Measurements from ENCODE around the gene LIX1.

Gene LIX1

GRCh38 chr5:97167435-97167834 lies 25.0 kb upstream of the LIX1 start:
- DNase-seq (ENCODE audit: insufficient read length, low spot score): peak; percentile 9
- TF ChIP-seq SPI1 (IDR thresholded peaks at IDR 0.05; ENCODE audit: low read depth, low read length): peak; percentile 87
- TF ChIP-seq POU2F2 (IDR thresholded peaks at IDR 0.05; ENCODE audit: low read depth, low read length): no peak
- no peak for TF ChIP-seq PAX5 (IDR thresholded peaks at IDR 0.05; ENCODE audit: insufficient read depth, low read length, severe bottlenecking)
- FAIRE-seq: peak; percentile 75

GRCh38 chr5:97165726-97166125 lies 23.3 kb upstream of the LIX1 start:
- no peak for TF ChIP-seq SPI1 (IDR thresholded peaks at IDR 0.05; ENCODE audit: low read depth, low read length)
- TF ChIP-seq POLR2AphosphoS5 (IDR thresholded peaks at IDR 0.05; ENCODE audit: low read depth, low read length): no peak
- no peak for TF ChIP-seq POU2F2 (IDR thresholded peaks at IDR 0.05; ENCODE audit: low read depth, low read length)
- TF ChIP-seq POLR2A (IDR thresholded peaks at IDR 0.05; ENCODE audit: low read depth, low read length): no peak
- TF ChIP-seq PAX5 (IDR thresholded peaks at IDR 0.05; ENCODE audit: insufficient read depth, low read length, severe bottlenecking): no peak
- no peak for TF ChIP-seq TAF1 (IDR thresholded peaks at IDR 0.05; ENCODE audit: low read depth, low read length)
- no peak for FAIRE-seq
- no peak for DNase-seq (ENCODE audit: insufficient read length, low spot score)

GRCh38 chr5:97164846-97165245 lies 22.4 kb upstream of the LIX1 start:
- TF ChIP-seq POLR2AphosphoS5 (IDR thresholded peaks at IDR 0.05; ENCODE audit: low read depth, low read length) (no peak), POLR2A (IDR thresholded peaks at IDR 0.05; ENCODE audit: low read depth, low read length) (no peak), SPI1 (IDR thresholded peaks at IDR 0.05; ENCODE audit: low read depth, low read length) (no peak)
- FAIRE-seq: no peak
- DNase-seq (ENCODE audit: insufficient read length, low spot score): no peak

- no peak for TF ChIP-seq POLR2A (IDR thresholded peaks at IDR 0.05; ENCODE audit: low read depth, low read length)
- TF ChIP-seq POU2F2 (IDR thresholded peaks at IDR 0.05; ENCODE audit: low read depth, low read length): no peak
- no peak for TF ChIP-seq SPI1 (IDR thresholded peaks at IDR 0.05; ENCODE audit: low read depth, low read length)
- no peak for TF ChIP-seq TAF1 (IDR thresholded peaks at IDR 0.05; ENCODE audit: low read depth, low read length)
- TF ChIP-seq POLR2AphosphoS5 (IDR thresholded peaks at IDR 0.05; ENCODE audit: low read depth, low read length): no peak
- no peak for TF ChIP-seq PAX5 (IDR thresholded peaks at IDR 0.05; ENCODE audit: insufficient read depth, low read length, severe bottlenecking)
- DNase-seq (ENCODE audit: insufficient read length, low spot score) (no peak), FAIRE-seq (no peak)
Measured at GRCh38 chr5:97163790-97164285, 21.4 kb upstream of the LIX1 start.

- DNase-seq (ENCODE audit: insufficient read length, low spot score): no peak
- FAIRE-seq: peak; percentile 54
- TF ChIP-seq POU2F2 (IDR thresholded peaks at IDR 0.05; ENCODE audit: low read depth, low read length): no peak
- no peak for TF ChIP-seq SPI1 (IDR thresholded peaks at IDR 0.05; ENCODE audit: low read depth, low read length)
- no peak for TF ChIP-seq TAF1 (IDR thresholded peaks at IDR 0.05; ENCODE audit: low read depth, low read length)
- TF ChIP-seq POLR2AphosphoS5 (IDR thresholded peaks at IDR 0.05; ENCODE audit: low read depth, low read length): no peak
- no peak for TF ChIP-seq POLR2A (IDR thresholded peaks at IDR 0.05; ENCODE audit: low read depth, low read length)
- no peak for TF ChIP-seq PAX5 (IDR thresholded peaks at IDR 0.05; ENCODE audit: insufficient read depth, low read length, severe bottlenecking)
Measured at GRCh38 chr5:97163360-97163764, 21.0 kb upstream of the LIX1 start.

GRCh38 chr5:97162045-97162444 lies 19.6 kb upstream of the LIX1 start:
- FAIRE-seq (peak; percentile 95), DNase-seq (ENCODE audit: insufficient read length, low spot score) (no peak)
- no peak for TF ChIP-seq POLR2A (IDR thresholded peaks at IDR 0.05; ENCODE audit: low read depth, low read length)
- TF ChIP-seq PAX5 (IDR thresholded peaks at IDR 0.05; ENCODE audit: insufficient read depth, low read length, severe bottlenecking): no peak
- no peak for TF ChIP-seq TAF1 (IDR thresholded peaks at IDR 0.05; ENCODE audit: low read depth, low read length)
- TF ChIP-seq SPI1 (IDR thresholded peaks at IDR 0.05; ENCODE audit: low read depth, low read length): no peak
- TF ChIP-seq POU2F2 (IDR thresholded peaks at IDR 0.05; ENCODE audit: low read depth, low read length): no peak
- TF ChIP-seq POLR2AphosphoS5 (IDR thresholded peaks at IDR 0.05; ENCODE audit: low read depth, low read length): no peak

- DNase-seq (ENCODE audit: insufficient read length, low spot score) (no peak), FAIRE-seq (no peak)
- no peak for TF ChIP-seq POLR2AphosphoS5 (IDR thresholded peaks at IDR 0.05; ENCODE audit: low read depth, low read length)
- TF ChIP-seq PAX5 (IDR thresholded peaks at IDR 0.05; ENCODE audit: insufficient read depth, low read length, severe bottlenecking): no peak
- no peak for TF ChIP-seq POLR2A (IDR thresholded peaks at IDR 0.05; ENCODE audit: low read depth, low read length)
- no peak for TF ChIP-seq POU2F2 (IDR thresholded peaks at IDR 0.05; ENCODE audit: low read depth, low read length)
- TF ChIP-seq TAF1 (IDR thresholded peaks at IDR 0.05; ENCODE audit: low read depth, low read length): no peak
- no peak for TF ChIP-seq SPI1 (IDR thresholded peaks at IDR 0.05; ENCODE audit: low read depth, low read length)
Measured at GRCh38 chr5:97157689-97158088, 15.3 kb upstream of the LIX1 start.

GRCh38 chr5:97151370-97151769 lies 9.0 kb upstream of the LIX1 start:
- TF ChIP-seq POLR2AphosphoS5 (IDR thresholded peaks at IDR 0.05; ENCODE audit: low read depth, low read length) (no peak), POLR2A (IDR thresholded peaks at IDR 0.05; ENCODE audit: low read depth, low read length) (no peak), TAF1 (IDR thresholded peaks at IDR 0.05; ENCODE audit: low read depth, low read length) (no peak), POU2F2 (IDR thresholded peaks at IDR 0.05; ENCODE audit: low read depth, low read length) (no peak), PAX5 (IDR thresholded peaks at IDR 0.05; ENCODE audit: insufficient read depth, low read length, severe bottlenecking) (no peak), SPI1 (IDR thresholded peaks at IDR 0.05; ENCODE audit: low read depth, low read length) (no peak)
- DNase-seq (ENCODE audit: insufficient read length, low spot score) (no peak), FAIRE-seq (no peak)

- no peak for TF ChIP-seq POU2F2 (IDR thresholded peaks at IDR 0.05; ENCODE audit: low read depth, low read length)
- no peak for TF ChIP-seq TAF1 (IDR thresholded peaks at IDR 0.05; ENCODE audit: low read depth, low read length)
- no peak for TF ChIP-seq POLR2AphosphoS5 (IDR thresholded peaks at IDR 0.05; ENCODE audit: low read depth, low read length)
- TF ChIP-seq SPI1 (IDR thresholded peaks at IDR 0.05; ENCODE audit: low read depth, low read length): no peak
- no peak for TF ChIP-seq POLR2A (IDR thresholded peaks at IDR 0.05; ENCODE audit: low read depth, low read length)
- no peak for TF ChIP-seq PAX5 (IDR thresholded peaks at IDR 0.05; ENCODE audit: insufficient read depth, low read length, severe bottlenecking)
- DNase-seq (ENCODE audit: insufficient read length, low spot score) (no peak), FAIRE-seq (no peak)
Measured at GRCh38 chr5:97150401-97150800, 8.0 kb upstream of the LIX1 start.

- FAIRE-seq (no peak), DNase-seq (ENCODE audit: insufficient read length, low spot score) (no peak)
- no peak for TF ChIP-seq POLR2A (IDR thresholded peaks at IDR 0.05; ENCODE audit: low read depth, low read length)
- TF ChIP-seq SPI1 (IDR thresholded peaks at IDR 0.05; ENCODE audit: low read depth, low read length): no peak
- no peak for TF ChIP-seq PAX5 (IDR thresholded peaks at IDR 0.05; ENCODE audit: insufficient read depth, low read length, severe bottlenecking)
- TF ChIP-seq POLR2AphosphoS5 (IDR thresholded peaks at IDR 0.05; ENCODE audit: low read depth, low read length): no peak
- TF ChIP-seq TAF1 (IDR thresholded peaks at IDR 0.05; ENCODE audit: low read depth, low read length): no peak
- no peak for TF ChIP-seq POU2F2 (IDR thresholded peaks at IDR 0.05; ENCODE audit: low read depth, low read length)
Measured at GRCh38 chr5:97149709-97150108, 7.3 kb upstream of the LIX1 start.

Data from GM12891 (cell line).